Measurements from ENCODE around the gene POLR1G.

GRCh38 chr19:45442408-45442777 is 35.9 kb downstream of the POLR1G start:
- TF ChIP-seq, protein P1, sequence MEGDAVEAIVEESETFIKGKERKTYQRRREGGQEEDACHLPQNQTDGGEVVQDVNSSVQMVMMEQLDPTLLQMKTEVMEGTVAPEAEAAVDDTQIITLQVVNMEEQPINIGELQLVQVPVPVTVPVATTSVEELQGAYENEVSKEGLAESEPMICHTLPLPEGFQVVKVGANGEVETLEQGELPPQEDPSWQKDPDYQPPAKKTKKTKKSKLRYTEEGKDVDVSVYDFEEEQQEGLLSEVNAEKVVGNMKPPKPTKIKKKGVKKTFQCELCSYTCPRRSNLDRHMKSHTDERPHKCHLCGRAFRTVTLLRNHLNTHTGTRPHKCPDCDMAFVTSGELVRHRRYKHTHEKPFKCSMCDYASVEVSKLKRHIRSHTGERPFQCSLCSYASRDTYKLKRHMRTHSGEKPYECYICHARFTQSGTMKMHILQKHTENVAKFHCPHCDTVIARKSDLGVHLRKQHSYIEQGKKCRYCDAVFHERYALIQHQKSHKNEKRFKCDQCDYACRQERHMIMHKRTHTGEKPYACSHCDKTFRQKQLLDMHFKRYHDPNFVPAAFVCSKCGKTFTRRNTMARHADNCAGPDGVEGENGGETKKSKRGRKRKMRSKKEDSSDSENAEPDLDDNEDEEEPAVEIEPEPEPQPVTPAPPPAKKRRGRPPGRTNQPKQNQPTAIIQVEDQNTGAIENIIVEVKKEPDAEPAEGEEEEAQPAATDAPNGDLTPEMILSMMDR (IDR thresholded peaks at IDR 0.05 in 8 of 11, conservative IDR thresholded peaks at IDR 0.05 in 3 of 11): no peak
- TF ChIP-seq POLR2A (IDR thresholded peaks at IDR 0.05) (no peak), POLR2AphosphoS5 (IDR thresholded peaks at IDR 0.05) (no peak)

Data from spleen (tissue), 7 donors.